Esophagus squamous epithelium (tissue), 5 donors: Measurements from ENCODE around the gene UNC93A. TPM values are rescaled to one million over a fixed set of nuclear protein-coding genes. Genes with fewer than 3 reads are reported as not detected.

ENCODE experiments used
- DNase-seq: peaks from one replicate; lab custom pipeline; 2025; lab: John Stamatoyannopoulos, UW
- H3K27ac ChIP-seq, 4 donors: fragments of 200-600 bp; sonication (generic); one replicate each; pipeline ENCODE4 v1.5.1; 2016 to 2019; ENCODE audit warnings: mild to moderate bottlenecking in 1 of 4
- H3K27me3 ChIP-seq, 4 donors: fragments of 200-600 bp; sonication (generic); 1 replicate in 3 of 4; 2 replicates in 1 of 4; pipeline versions ENCODE4 v1.5.1 to v1.6.0; 2017 to 2021; ENCODE audit warnings: antibody characterized with exemption in 1 of 4
- H3K36me3 ChIP-seq, 3 donors: fragments of 200-600 bp; sonication (generic); one replicate each; pipeline ENCODE4 v1.5.1; 2016 to 2019
- H3K4me1 ChIP-seq, 3 donors: fragments of 200-600 bp; sonication (generic); one replicate each; pipeline ENCODE4 v1.5.1; 2017 to 2019
- H3K4me3 ChIP-seq, 4 donors: fragments of 200-600 bp; sonication (generic); 1 replicate in 3 of 4; 2 replicates in 1 of 4; pipeline ENCODE4 v1.5.1; 2016 to 2019; ENCODE audit warnings: mild to moderate bottlenecking in 2 of 4, moderate library complexity in 1 of 4
- H3K9me3 ChIP-seq, 3 donors: fragments of 200-600 bp; sonication (generic); one replicate each; pipeline ENCODE4 v1.5.1; 2016 to 2019
- POLR2A ChIP-seq, 4 donors: fragments of 450-650 bp; IDR thresholded peaks; one replicate each; pipeline ENCODE4 v1.6.1; 2017; ENCODE audit warnings: antibody characterized with exemption in 4 of 4, mild to moderate bottlenecking in 4 of 4, moderate library complexity in 3 of 4
- WGBS, 2 donors: methylation state at CpG; one replicate each; pipeline ENCODE4 v1.1.5; 2018; 5-methylcytosine and 5-hydroxymethylcytosine counted together
- intact Hi-C: fragments of 100-400 bp; cut with DNase I; formaldehyde crosslinking; loops from one replicate; pipeline ENCODE4 v1.15.0; 2022
- total RNA-seq, 4 donors: library from RNA; depleted of rRNA; stranded (reverse); fragments of >200 nt; gene quantifications; one replicate each; pipeline ENCODE4 v1.1.0, GENCODE V29; 2016
- TF ChIP-seq, protein P1 (sequence below), 6 experiments: fragments of 450-650 bp in 4 of 6; fragments of 200-600 bp in 2 of 6; sonication (generic) in 2 of 6; IDR thresholded peaks; one replicate each; pipeline ENCODE4 v1.5.1; 2016 to 2019; ENCODE audit warnings: antibody characterized with exemption in 6 of 6, mild to moderate bottlenecking in 4 of 6, moderate library complexity in 4 of 6
- donor health status: DM: yes; HTN: yes; CAD: no.

The UNC93A gene
- total RNA-seq, 4 donors from 2014 or later: 0.76 to 5.2 (median 0.93) TPM

DNA sequence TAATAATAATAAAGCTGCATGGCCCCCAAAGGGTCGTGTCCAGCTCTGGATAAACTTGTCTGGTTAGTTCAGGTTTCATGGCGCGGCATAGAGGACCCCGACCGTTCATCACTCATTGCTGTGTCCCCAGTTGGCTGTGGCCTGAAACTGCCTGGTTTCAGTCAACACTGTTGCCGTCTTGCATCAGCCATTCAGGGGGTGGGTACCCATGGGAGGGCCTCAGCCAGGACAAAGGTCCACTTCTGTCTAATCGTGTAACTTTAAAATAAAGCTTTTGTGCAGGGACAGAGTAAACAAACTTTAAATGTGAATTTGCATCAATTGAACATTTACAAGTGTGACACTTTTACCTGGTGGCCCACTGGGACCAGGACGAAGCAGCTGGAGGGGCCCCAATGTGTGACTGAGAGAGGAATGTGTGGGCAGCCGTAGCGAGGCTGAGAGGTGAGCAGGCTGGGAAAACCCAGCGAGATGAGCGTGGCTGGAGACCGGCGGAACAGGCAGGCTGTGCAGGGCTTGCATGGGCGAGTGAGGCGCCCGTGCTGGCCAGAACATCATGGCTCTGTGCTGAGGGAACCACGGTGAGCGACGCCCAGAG lies 22.3 kb upstream of the UNC93A start:
- no peaks in the 10 kb centered on the region for H3K9me3 ChIP-seq
- TF ChIP-seq, protein P1, sequence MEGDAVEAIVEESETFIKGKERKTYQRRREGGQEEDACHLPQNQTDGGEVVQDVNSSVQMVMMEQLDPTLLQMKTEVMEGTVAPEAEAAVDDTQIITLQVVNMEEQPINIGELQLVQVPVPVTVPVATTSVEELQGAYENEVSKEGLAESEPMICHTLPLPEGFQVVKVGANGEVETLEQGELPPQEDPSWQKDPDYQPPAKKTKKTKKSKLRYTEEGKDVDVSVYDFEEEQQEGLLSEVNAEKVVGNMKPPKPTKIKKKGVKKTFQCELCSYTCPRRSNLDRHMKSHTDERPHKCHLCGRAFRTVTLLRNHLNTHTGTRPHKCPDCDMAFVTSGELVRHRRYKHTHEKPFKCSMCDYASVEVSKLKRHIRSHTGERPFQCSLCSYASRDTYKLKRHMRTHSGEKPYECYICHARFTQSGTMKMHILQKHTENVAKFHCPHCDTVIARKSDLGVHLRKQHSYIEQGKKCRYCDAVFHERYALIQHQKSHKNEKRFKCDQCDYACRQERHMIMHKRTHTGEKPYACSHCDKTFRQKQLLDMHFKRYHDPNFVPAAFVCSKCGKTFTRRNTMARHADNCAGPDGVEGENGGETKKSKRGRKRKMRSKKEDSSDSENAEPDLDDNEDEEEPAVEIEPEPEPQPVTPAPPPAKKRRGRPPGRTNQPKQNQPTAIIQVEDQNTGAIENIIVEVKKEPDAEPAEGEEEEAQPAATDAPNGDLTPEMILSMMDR (IDR thresholded peaks at IDR 0.05): no peak
- no peak for TF ChIP-seq POLR2A (IDR thresholded peaks at IDR 0.05)
- WGBS, 2 donors: 60% methylated on average over 19 of the region's 20 CpGs
- intact Hi-C loops: no loop called here
- no peaks in the 10 kb centered on the region for H3K36me3 ChIP-seq
- H3K4me3 ChIP-seq: no peak overlapping the region
- DNase-seq: no peak
- H3K27ac ChIP-seq: peak overlapping the region in 1 of 4 donors; percentile 79
- H3K4me1 ChIP-seq: peaks cover 0 to 18% (median 0%) of the 10 kb centered on the region in 3 donors
- H3K27me3 ChIP-seq: peaks cover 0 to 7% (median 0%) of the 10 kb centered on the region in 4 donors

DNA sequence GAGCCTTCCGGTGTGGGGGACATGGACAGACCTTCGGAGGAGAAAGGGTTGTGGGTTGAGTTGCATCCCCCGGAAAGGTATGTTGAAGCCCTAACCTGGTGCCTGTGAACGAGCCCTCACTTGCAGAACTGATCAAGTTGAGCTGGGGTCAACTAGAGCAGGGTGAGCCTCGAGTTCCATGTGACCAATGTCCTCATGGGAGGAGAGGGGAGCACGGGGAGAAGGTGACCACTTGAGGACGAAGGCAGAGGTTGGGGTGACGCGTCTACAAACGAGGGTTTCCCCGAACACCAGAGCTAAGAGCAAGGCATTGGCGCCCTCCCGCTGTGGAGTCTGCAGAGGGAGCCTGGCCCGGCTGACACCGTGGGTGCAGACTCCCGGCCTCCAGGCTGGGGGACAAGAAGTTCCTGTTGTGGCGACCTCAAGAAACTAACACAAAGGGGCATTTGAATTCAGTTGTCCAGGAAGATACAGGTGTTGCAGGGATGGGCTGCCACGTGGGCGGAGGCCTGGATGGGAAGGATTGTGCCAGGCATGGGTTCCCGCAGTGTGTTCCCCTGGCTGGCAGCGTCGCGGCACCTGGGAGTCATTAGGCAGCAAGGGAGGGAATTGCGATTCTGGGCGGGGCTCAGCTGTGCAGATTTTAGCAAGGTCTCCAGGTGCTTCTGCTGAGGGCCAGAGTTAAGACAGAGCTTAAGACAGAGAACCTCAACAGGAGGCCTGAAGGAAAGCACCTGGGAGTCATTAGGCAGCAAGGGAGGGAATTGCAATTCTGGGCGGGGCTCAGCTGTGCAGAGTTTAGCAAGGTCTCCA lies 20.4 kb upstream of the UNC93A start:
- DNase-seq: no peak
- no peak for TF ChIP-seq POLR2A (IDR thresholded peaks at IDR 0.05)
- TF ChIP-seq, protein P1 (IDR thresholded peaks at IDR 0.05): no peak
- WGBS, 2 donors: 84% methylated on average over 16 to 23 of the region's 26 CpGs
- intact Hi-C loops: no loop called here
- H3K9me3 ChIP-seq: no peaks in the 10 kb centered on the region
- H3K36me3 ChIP-seq: no peaks in the 10 kb centered on the region
- H3K27ac ChIP-seq: peak overlapping the region in 3 of 4 donors; percentile 20 to 61 (median 56)
- H3K27me3 ChIP-seq: no peaks in the 10 kb centered on the region
- no peak overlapping the region for H3K4me3 ChIP-seq
- peaks cover 0 to 32% (median 0%) of the 10 kb centered on the region in 3 donors for H3K4me1 ChIP-seq

DNA sequence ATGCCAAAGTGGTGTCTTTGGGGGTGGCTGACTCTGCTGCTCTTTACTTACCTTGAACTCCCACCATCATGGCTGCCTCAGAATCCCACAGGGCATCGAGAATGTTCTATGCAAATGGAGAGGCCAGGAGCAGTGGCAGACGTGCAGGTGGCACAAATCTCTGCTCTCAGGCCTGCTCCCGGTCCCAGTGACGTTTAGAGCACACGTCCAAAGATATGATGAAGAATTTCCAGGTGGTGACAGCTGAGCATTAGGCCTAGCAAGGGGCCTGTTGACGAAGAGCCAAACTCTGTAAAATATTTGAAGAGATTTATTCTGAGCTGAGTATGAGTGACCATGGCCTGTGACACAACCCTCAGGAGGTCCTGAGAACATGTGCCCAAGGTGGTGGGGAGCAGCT lies 19.0 kb upstream of the UNC93A start:
- H3K36me3 ChIP-seq: no peaks in the 10 kb centered on the region
- 83 to 85% methylated on average over 6 of the region's 6 CpGs for WGBS, 2 donors
- intact Hi-C loops: no loop called here
- H3K27ac ChIP-seq: peak overlapping the region in 3 of 4 donors; percentile 20 to 61 (median 56)
- DNase-seq: no peak
- no peaks in the 10 kb centered on the region for H3K9me3 ChIP-seq
- H3K4me3 ChIP-seq: no peak overlapping the region
- TF ChIP-seq, protein P1 (IDR thresholded peaks at IDR 0.05): no peak
- no peak for TF ChIP-seq POLR2A (IDR thresholded peaks at IDR 0.05)
- H3K4me1 ChIP-seq: peaks cover 0 to 31% (median 0%) of the 10 kb centered on the region in 3 donors
- H3K27me3 ChIP-seq: peaks cover 0 to 3% (median 0%) of the 10 kb centered on the region in 4 donors

DNA sequence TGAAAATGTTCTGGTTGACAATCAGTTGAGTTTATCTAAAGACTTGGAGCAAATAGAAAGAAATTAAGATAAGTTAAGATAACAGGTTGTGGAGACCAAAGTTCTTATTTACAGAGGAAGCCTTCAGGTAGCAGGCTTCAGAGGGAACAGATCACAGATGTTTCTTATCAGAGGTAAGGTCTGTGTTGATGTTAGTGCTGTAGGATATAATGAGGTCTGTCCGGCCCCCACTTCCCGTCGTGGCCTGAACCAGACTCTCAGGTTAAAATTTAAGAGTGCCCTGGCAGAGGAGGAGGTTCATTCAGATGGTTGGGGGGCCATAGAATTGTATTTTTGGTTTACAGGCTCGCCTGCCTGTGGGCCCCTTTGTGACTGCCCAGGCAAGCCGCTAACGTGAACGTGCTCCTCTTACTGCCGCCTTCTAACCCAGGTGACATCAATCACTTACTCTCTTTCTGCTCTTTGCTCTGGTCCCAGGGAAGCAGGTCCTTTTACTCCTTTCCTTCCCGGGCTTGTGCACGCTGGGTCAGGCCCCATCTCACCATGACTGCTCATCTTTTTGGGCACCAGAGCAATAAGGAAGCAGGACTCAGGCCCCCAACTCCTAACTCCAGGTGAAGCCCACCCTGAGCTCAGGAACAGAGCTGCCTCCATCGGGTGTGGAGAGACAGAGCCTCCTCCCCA lies 18.3 kb upstream of the UNC93A start:
- 59 to 90% methylated on average over 10 to 11 of the region's 11 CpGs for WGBS, 2 donors
- H3K9me3 ChIP-seq: no peaks in the 10 kb centered on the region

More for the DNA sequence above, 18.3 kb upstream of the UNC93A start:
- Histone ChIP-seq H3K27ac (no peak overlapping the region), H3K27me3 (peaks cover 0 to 10% (median 0%) of the 10 kb centered on the region in 4 donors), H3K36me3 (no peaks in the 10 kb centered on the region), H3K4me1 (peaks cover 0 to 28% (median 0%) of the 10 kb centered on the region in 3 donors), H3K4me3 (no peak overlapping the region)
- TF ChIP-seq POLR2A (IDR thresholded peaks at IDR 0.05): no peak
- TF ChIP-seq, protein P1 (IDR thresholded peaks at IDR 0.05): no peak
- DNase-seq: no peak
- intact Hi-C loops: no loop called here
